PC-3 (cell line): Measurements from ENCODE around the gene NTRK1.

Experiments
- EZH2 ChIP-seq: fragments of 300-600 bp; sonication (generic); IDR thresholded peaks from one replicate; pipeline ENCODE4 v1.6.1; 2017; ENCODE audit warnings: antibody characterized with exemption, mild to moderate bottlenecking, low read length; ENCODE audit not compliant: unreplicated experiment
- TF ChIP-seq, protein P1 (sequence below): fragments of 300-600 bp; sonication (generic); conservative IDR thresholded peaks from 2 replicates; pipeline ENCODE4 v1.5.1; 2017; ENCODE audit warnings: antibody characterized with exemption, low read depth, mild to moderate bottlenecking, low read length

DNA sequence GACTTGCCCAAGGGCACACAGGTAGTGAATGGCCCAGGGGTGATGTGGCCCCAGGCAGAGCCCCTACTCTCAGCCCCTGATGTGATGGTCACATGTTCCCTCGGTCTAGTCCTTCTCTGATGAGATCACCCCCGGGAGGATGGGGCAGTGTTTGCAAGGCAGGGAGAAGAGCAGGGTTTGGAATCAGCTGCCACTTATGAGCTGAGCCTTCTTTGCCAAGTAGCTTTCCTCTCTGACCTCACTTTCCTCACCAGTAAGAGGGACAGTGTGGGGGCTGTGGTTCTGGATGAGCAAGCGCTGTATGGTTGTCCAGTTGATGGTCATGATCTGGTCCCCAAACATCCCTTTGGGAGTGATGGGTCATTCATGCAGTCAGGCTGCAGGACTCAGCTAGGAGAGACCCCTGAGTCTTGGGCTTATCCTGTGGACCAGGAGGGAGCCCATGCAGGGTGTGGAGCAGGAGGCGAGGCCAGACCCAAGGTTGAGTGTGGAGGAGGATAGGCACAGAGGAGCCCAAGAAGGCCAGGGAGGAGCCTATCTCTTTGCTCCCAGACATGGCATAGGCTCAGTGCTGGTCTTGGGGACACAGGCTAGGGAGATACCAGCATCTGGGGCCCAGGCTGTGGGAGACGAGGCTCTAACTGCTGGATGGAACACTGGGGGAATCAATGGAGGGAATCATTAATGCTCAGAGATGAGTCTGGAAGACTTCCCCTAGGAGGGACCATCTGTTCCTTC lies 16.9 kb downstream of the NTRK1 start:
- TF ChIP-seq, protein P1, sequence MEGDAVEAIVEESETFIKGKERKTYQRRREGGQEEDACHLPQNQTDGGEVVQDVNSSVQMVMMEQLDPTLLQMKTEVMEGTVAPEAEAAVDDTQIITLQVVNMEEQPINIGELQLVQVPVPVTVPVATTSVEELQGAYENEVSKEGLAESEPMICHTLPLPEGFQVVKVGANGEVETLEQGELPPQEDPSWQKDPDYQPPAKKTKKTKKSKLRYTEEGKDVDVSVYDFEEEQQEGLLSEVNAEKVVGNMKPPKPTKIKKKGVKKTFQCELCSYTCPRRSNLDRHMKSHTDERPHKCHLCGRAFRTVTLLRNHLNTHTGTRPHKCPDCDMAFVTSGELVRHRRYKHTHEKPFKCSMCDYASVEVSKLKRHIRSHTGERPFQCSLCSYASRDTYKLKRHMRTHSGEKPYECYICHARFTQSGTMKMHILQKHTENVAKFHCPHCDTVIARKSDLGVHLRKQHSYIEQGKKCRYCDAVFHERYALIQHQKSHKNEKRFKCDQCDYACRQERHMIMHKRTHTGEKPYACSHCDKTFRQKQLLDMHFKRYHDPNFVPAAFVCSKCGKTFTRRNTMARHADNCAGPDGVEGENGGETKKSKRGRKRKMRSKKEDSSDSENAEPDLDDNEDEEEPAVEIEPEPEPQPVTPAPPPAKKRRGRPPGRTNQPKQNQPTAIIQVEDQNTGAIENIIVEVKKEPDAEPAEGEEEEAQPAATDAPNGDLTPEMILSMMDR = no peak
- TF ChIP-seq EZH2 = no peak
